SKM-1 (cell line): Measurements from ENCODE around the gene CLRN2.
"Not testable (repeated sequence)": the region's sequence is repeated elsewhere in the genome, so short reads cannot be mapped to it uniquely, and the experiment has no call there.

ENCODE experiments used
- DNase-seq: peaks from one replicate; lab custom pipeline; 2025; ENCODE audit not compliant: unreplicated experiment; lab: John Stamatoyannopoulos, UW

CLRN2 gene

GRCh38 chr4:17544205-17544604, 29.2 kb downstream of the CLRN2 start:
- no peak for DNase-seq

GRCh38 chr4:17544831-17545234, 29.9 kb downstream of the CLRN2 start:
- DNase-seq, result no peak

DNA sequence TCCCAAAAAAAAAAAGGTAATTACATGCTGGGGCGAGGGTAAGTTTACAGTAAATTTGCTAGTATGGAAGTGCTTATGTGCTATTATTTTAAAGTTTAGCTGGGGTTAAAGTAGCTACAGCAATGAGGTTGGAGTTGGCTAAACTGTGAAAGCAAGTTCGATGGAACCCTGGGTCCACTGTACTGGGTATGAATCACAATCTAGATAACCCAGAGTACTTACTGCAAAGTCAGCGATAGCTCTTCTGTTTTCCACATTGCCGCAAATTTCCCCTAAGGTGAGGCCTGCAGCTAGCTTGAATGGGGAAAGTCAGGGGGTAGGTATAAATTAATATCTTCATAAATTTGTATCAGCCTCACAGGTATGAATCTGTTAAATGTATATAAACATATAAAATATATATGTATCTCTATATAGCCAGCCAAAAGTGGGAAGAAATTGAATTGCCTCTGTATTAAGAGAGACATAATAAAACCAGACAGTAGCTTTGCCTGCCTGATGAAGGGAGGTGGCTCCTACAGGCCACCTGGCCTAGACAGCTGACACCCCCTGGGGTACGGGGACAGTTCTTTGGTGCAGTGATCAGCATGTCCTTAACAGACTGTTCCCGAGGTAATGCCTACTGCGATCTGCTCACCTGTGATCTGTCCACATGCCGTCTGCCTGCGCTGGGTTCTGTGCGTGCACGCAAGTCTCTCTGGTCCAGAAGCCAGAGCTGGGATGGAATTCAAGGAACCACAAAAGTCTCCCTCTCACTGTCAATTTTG, 30.6 kb downstream of the CLRN2 start:
- DNase-seq, result no peak

DNA sequence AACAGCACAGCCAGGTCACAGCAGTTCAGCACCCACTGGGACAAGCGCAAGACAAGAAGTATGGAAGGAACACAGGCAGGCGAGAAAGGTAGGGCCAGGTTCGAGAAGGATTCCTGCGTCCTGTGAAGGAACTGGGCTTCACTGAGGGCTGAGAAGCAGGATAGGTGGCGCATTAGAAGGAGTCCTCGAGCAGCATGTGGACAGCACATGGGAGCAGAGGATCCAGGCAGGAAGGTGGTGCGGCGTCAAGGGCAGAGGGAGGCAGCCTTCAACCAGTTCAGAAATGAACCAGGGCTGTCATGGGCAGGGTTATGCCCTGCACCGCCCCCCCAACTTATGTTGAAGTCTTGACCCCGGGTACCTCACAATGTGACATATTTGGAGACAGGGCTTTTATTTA, 31.3 kb downstream of the CLRN2 start:
- no peak for DNase-seq

- DNase-seq, result no peak
Measured at GRCh38 chr4:17546678-17547077, 31.7 kb downstream of the CLRN2 start.

DNA sequence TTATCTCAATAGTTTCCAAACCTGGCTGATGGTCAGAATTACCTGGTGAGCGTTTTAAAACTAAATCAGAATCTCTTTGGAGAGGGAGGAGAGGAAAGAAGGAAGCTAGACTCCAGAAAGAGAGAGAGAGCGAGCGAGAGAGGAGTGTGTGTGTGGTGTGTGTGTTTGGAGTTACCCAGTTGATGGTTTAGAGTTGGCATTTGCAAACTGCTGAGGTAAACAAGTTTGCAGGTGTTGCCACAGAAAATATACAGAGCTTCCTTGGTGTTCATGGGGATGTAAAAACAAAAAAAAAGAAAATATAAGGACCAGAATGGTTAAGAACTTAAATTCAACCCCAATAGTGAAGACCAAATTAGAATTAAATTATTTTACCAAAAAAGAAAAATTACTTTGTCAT, 35.6 kb downstream of the CLRN2 start:
- DNase-seq, result no peak

DNA sequence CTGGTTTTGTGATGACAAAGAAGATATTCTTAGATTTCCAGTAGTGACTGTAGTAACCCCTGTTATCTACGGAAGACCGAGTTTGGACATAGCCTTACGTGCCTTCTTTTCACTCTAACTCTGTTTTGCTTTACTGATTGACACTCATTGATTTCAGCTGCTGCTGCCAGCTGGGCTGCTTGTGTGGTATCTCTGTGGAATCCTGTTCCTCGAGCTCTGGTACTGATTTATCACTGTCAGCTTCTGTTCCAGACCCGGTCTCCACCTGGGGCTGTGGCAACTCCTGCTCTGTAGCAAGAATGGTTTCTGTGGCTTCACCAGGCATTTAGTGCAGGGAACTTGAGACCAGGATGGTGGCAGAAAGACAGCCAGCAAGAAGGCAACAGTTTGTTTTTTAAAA, 37.5 kb downstream of the CLRN2 start:
- DNase-seq, result no peak

DNA sequence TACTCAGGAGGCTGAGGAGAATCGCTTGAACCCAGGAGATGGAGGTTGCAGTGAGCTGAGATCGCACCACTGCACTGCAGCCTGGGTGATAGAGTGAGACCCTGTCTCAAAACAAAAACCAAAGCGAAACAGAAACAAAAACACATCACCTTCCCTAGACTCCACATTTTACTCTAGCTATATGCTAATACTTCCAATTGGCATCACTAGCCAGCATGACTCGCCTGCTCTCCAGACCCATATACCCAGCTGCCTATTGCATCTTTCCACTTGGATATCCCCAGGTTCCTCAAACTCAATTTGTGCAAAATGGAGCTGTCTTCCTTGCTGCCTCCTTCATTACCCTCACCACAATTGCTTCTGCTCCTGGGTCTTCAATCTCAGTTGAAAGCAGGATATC, 39.6 kb downstream of the CLRN2 start:
- no peak for DNase-seq

DNA sequence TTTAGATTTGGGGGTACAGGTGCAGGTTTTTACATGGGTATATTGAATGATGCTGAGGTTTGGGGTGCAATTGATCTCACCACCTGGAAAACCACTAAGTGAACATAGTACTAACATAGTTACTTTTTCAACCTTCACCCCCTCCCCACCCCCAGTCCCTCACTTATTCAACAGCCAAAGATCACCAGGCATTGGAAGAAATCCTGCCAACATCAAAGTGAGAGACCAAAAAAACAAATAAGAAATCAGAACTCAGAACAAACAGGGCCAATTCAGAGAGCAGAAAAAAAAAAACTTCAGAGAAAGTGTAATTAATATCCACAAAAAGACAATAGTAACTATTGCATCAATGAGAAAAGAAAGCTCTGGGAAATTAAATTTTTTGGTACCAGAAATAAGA, 41.5 kb downstream of the CLRN2 start:
- DNase-seq, result no peak

DNA sequence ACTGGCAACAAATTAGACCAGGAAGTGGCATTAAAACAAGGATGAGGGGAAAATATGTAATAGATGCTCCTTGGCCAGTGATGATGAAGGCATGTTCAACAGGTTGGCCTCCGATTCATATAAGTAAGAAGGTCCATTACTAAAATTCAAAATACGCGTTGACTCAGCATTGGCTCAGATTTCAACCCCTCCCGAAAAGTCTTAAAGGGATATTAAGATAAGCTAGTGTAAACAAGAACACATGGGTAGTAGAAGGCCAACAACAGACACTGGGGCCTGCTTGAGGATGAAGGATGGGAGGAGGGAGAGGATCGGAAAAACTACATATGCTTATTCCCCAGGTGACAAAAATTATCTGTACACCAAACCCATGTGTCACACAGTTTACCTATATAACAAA, 42.9 kb downstream of the CLRN2 start:
- DNase-seq, result no peak

DNA sequence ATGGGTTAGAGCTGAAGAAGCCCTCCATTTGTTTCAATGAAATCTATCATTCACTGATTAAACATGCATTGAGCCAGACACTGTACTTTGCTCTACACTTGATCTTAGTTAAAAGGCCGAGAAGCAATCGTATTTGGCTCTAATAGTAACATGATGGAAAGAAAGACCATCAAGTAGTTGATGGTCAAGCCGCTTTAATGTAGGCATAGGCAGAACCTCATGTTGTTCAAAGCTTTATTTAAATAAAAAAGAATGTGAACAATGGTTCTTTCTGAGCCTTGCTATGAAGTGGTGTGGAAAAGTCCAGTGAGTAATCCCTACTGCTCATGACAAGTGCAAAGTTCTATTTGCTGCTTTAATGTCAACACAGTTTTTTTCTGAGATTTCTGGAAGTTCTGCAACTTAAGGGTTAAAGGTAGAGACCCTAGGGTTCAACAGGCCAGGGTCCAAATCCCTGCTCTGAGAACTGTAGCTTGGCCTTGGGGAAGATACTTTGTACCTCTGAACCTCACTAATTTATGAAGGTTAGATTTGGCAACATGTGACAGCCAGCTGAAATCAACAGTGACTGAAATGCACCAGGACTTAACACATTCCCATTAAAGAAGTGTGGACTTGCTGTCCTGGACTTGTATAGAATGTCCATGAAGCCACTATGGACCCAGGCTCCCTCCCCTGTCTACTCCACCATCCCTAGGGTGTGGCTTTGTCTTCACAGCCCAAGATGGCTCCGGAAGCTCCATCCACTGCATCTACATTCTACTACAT, 44.2 kb downstream of the CLRN2 start:
- DNase-seq, result no peak

DNA sequence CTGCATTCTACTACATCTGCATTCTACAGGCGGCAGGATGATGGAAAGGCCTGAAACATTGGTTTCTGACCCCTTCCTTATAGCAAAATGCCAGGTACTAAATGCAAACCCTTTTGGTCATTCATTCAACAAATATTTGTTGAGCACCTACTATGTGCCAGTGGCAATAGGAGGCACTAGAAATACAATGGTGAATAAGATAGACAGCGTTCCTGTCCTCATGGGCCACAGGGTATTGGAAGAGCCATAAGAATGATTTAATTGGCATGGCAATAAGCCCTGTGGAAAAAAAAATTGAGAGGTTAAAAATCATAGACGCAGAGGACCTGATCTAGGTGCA, 44.7 kb downstream of the CLRN2 start:
- DNase-seq, result no peak

DNA sequence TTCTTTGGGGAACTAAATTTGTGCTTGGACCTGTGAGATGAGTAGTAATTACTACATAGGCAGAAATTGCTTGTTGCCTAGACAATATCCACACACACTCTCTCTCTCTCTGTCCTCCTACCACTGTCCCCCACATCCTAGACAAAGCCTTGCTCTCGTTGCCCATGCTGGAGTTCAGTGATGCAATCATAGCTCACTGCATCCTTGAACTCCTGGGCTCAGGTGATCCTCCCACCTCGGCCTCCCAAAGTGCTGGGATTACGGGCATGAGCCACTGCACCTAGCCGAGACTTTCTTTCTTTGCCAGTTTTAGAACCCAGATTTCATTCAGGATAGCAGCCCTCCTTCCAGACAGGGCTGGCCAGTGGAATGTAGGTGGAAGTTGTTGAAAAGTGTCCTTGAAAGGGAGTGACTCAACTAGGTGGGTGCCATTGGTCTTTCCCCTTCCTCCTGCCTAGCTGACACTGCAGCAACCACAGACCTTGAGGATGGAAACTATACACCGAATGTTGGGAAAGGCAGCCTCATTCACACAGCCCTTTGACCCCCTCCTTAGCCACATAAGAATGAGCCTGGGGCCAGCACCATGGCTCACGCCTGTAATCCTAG, 45.2 kb downstream of the CLRN2 start:
- no peak for DNase-seq

- DNase-seq, result no peak
Measured at GRCh38 chr4:17561195-17561909, 46.4 kb downstream of the CLRN2 start.

- no peak for DNase-seq
Measured at GRCh38 chr4:17562157-17562556, 47.2 kb downstream of the CLRN2 start.

DNA sequence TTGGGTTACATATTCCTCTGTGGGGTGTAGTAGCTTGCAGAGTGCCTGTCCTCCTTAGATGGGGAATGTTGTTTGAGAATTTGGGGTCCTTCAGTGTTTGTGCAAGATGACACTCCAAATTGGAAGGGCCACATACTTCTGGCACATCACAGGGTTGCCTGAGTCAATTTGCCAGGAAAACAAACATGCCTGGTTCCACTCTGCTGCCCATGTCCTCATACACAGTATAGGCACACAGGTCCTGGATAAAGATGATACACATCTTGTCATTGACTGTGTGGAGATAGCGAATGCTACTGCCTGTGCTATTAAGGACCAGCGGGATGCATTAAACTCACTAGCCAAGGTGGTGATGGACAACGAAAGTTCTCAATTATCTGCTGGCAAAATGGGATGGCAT, 50.9 kb downstream of the CLRN2 start:
- no peak for DNase-seq

DNA sequence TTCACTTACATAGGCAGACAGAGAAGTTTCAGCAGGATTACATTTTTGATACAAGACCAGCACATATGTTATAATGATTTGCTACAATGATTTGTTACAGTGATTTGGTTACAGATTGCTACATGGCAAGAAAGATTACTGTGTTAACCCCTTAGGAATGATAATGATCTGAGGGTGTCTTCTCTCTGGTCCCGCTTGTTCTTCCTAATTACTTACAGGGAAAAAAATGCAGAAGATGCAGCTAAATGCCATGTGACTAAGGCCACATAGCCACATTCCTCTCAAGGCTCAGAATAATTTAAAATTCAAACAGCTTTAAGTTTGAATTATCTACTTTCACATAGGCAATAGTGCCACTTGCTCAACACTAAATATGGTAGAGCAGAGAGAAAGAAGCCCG, 52.3 kb downstream of the CLRN2 start:
- DNase-seq, result no peak

GRCh38 chr4:17574206-17574605, 59.2 kb downstream of the CLRN2 start:
- DNase-seq, result no peak

GRCh38 chr4:17575177-17575576, 60.2 kb downstream of the CLRN2 start:
- DNase-seq, result not testable (repeated sequence)
